WTC11 (cell line): ENCODE measurements around the gene DCLK1. TPM values are rescaled to one million over a fixed set of nuclear protein-coding genes. Genes with fewer than 3 reads are reported as not detected.

Experiments
- ATAC-seq: fragments of 200-7000 bp; cut with Tn5 transposase; 2 replicates; pipeline ENCODE4 v1.10.0; 2021; ENCODE audit warnings: mild to moderate bottlenecking, moderate library complexity
- CTCF ChIA-PET: fragments of 300-600 bp; sonication (Branson Sonifier 250); formaldehyde crosslinking; loops from one replicate; lab custom pipeline; 2021; ENCODE audit warnings: antibody characterized with exemption; lab: Charles Lee
- POLR2A ChIA-PET: fragments of 350-600 bp; sonication (Branson Sonifier 250); formaldehyde crosslinking; loops from one replicate; lab custom pipeline; 2021; ENCODE audit warnings: antibody characterized with exemption; lab: Charles Lee
- DNase-seq: peaks from one replicate; pipeline ENCODE4 v3.0.0; 2021; ENCODE audit warnings: low spot score
- H3K27ac Mint-ChIP-seq: 2 replicates; pipeline ENCODE4 v1.8.0; 2021; ENCODE audit warnings: mixed read lengths
- H3K27me3 Mint-ChIP-seq: 2 replicates; pipeline ENCODE4 v1.8.0; 2021; ENCODE audit warnings: low read depth, mild to moderate bottlenecking, moderate library complexity, mixed read lengths
- H3K36me3 Mint-ChIP-seq: 2 replicates; pipeline ENCODE4 v1.8.0; 2021; ENCODE audit warnings: mixed read lengths
- H3K4me1 Mint-ChIP-seq: 2 replicates; pipeline ENCODE4 v1.8.0; 2022; ENCODE audit warnings: mixed read lengths
- H3K4me3 Mint-ChIP-seq: 2 replicates; pipeline ENCODE4 v1.8.0; 2021; ENCODE audit warnings: mild to moderate bottlenecking, moderate library complexity, mixed read lengths
- H3K9me3 Mint-ChIP-seq: 2 replicates; pipeline ENCODE4 v1.8.0; 2021; ENCODE audit warnings: mixed read lengths
- ARID4B ChIP-seq: sonication (generic); formaldehyde crosslinking; IDR thresholded peaks from 2 replicates; pipeline ENCODE4 v1.8.0; 2023; ENCODE audit warnings: missing genetic modification reagents, mild to moderate bottlenecking, borderline replicate concordance
- ATF2 ChIP-seq: sonication (generic); formaldehyde crosslinking; IDR thresholded peaks from 2 replicates; pipeline ENCODE4 v1.8.1; 2022; ENCODE audit warnings: low read depth, missing genetic modification reagents, borderline replicate concordance
- ERG ChIP-seq: fragments of 250-450 bp; sonication (Bioruptor Pico); IDR thresholded peaks from 2 replicates; pipeline ENCODE4 v1.8.0; 2021; ENCODE audit warnings: mild to moderate bottlenecking
- FOXP1 ChIP-seq: sonication (generic); formaldehyde crosslinking; IDR thresholded peaks from 2 replicates; pipeline ENCODE4 v1.8.0; 2022; ENCODE audit warnings: missing genetic modification reagents, mild to moderate bottlenecking, moderate library complexity, borderline replicate concordance
- GRHL2 ChIP-seq: fragments of 250-450 bp; sonication (Bioruptor Pico); IDR thresholded peaks from 2 replicates; pipeline ENCODE4 v1.8.0; 2022; ENCODE audit warnings: mild to moderate bottlenecking, moderate library complexity; ENCODE audit not compliant: insufficient replicate concordance, severe bottlenecking
- MLX ChIP-seq: sonication (generic); formaldehyde crosslinking; IDR thresholded peaks from 2 replicates; pipeline ENCODE4 v1.8.1; 2023; ENCODE audit warnings: mild to moderate bottlenecking, missing genetic modification reagents, moderate library complexity
- NR3C1 ChIP-seq: sonication (generic); formaldehyde crosslinking; conservative IDR thresholded peaks from 2 replicates; pipeline ENCODE4 v1.8.1; 2023; ENCODE audit warnings: low read depth, mild to moderate bottlenecking, missing genetic modification reagents
- SP1 ChIP-seq: sonication (generic); formaldehyde crosslinking; conservative IDR thresholded peaks from 2 replicates; pipeline ENCODE4 v1.8.1; 2022; ENCODE audit warnings: missing genetic modification reagents
- TEAD1 ChIP-seq: sonication (generic); formaldehyde crosslinking; IDR thresholded peaks from 2 replicates; pipeline ENCODE4 v1.8.0; 2022; ENCODE audit warnings: mild to moderate bottlenecking, missing genetic modification reagents
- TEAD4 ChIP-seq: sonication (generic); formaldehyde crosslinking; IDR thresholded peaks from 2 replicates; pipeline ENCODE4 v1.8.0; 2022; ENCODE audit warnings: mild to moderate bottlenecking, missing genetic modification reagents
- ZNF219 ChIP-seq: sonication (generic); formaldehyde crosslinking; IDR thresholded peaks from 2 replicates; pipeline ENCODE4 v1.8.0; 2023; ENCODE audit warnings: missing genetic modification reagents, mild to moderate bottlenecking, borderline replicate concordance
- ZNF396 ChIP-seq: fragments of 250-450 bp; sonication (Bioruptor Pico); IDR thresholded peaks from 2 replicates; pipeline ENCODE4 v1.8.0; 2021; ENCODE audit warnings: mild to moderate bottlenecking, moderate library complexity, borderline replicate concordance
- ZNF416 ChIP-seq: fragments of 250-450 bp; sonication (Bioruptor Pico); IDR thresholded peaks from 2 replicates; pipeline ENCODE4 v1.9.0; 2021; ENCODE audit warnings: mild to moderate bottlenecking, inconsistent platforms
- total RNA-seq: library from RNA; stranded (reverse); gene quantifications from 3 replicates; pipeline ENCODE4 v1.2.3, GENCODE V29; 2021
- TF ChIP-seq, protein P1 (sequence below): fragments of 250-450 bp; sonication (Bioruptor Pico); IDR thresholded peaks from 2 replicates; pipeline ENCODE4 v1.9.0; 2021; ENCODE audit warnings: moderate library complexity, mild to moderate bottlenecking, inconsistent platforms, borderline replicate concordance
- TF ChIP-seq, protein P2 (sequence below): sonication (generic); formaldehyde crosslinking; IDR thresholded peaks from 2 replicates; pipeline ENCODE4 v1.8.1; 2023; ENCODE audit warnings: mild to moderate bottlenecking, missing genetic modification reagents
- TF ChIP-seq, protein P3 (sequence below): sonication (generic); formaldehyde crosslinking; IDR thresholded peaks from 2 replicates; pipeline ENCODE4 v1.8.0; 2022; ENCODE audit warnings: mild to moderate bottlenecking, missing genetic modification reagents
- TF ChIP-seq, protein P4 (sequence below): sonication (generic); formaldehyde crosslinking; IDR thresholded peaks from 2 replicates; pipeline ENCODE4 v1.8.1; 2022; ENCODE audit warnings: mild to moderate bottlenecking, moderate library complexity, missing genetic modification reagents
- TF ChIP-seq, protein P5 (sequence below): sonication (generic); formaldehyde crosslinking; IDR thresholded peaks from 2 replicates; pipeline ENCODE4 v1.8.0; 2023; ENCODE audit warnings: missing genetic modification reagents

Gene DCLK1
- total RNA-seq, 1 experiment from 2014 or later = 18.5 TPM

DNA sequence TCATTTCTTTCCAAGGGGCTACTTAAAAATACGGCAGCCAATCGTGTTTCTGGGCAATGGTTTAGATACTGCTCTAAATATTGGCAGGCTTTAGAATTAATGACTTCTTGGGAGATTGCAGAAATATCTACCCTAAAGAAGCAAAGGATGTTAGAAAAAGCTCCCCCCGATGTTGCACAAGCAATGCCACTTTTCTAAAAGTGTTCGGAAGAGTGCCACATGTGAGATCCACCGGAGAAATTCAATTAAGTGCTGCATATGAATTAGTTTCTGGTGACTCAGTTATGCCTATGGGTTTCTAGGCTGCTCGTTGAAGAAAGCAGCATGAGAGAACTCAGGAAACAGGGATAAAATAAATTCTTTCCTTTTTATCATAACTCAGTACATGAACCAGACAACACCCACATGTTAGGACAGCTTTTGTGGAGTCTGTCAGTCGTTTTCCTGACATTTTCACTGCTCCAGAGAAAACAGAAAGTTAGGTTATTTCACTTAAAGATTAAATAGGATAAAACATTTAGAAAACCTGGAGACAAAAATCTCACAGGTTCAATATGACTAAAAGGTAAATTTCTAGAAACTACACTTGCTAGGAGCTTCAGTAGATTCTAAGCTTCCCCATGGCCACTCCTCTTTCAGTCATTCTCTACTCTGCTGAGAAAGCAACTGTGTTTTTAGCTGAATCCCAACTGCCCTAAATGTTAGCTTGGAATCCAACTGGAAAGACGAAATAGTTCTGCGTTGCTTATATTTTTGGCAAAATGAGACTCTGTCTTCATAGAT lies 244.7 kb downstream of the DCLK1 start:
- Mint-ChIP-seq H3K4me3 (no peak overlapping the region), H3K9me3 (peaks cover 15% of the 10 kb centered on the region), H3K4me1 (peaks cover 12% of the 10 kb centered on the region), H3K27me3 (no peaks in the 10 kb centered on the region), H3K36me3 (no peaks in the 10 kb centered on the region), H3K27ac (no peak overlapping the region)
- DNase-seq (no peak), ATAC-seq (no peak)
- CTCF ChIA-PET = no interaction called here
- POLR2A ChIA-PET = no interaction called here
- TF ChIP-seq TEAD1 (CRISPR knock-in tag) (no peak), FOXP1 (CRISPR knock-in tag) (no peak), MLX (no peak), ZNF396 (CRISPR knock-in tag) (no peak), ZNF416 (CRISPR knock-in tag) (no peak), ARID4B (no peak), ERG (no peak), SP1 (CRISPR knock-in tag) (no peak), ZNF219 (CRISPR knock-in tag) (no peak)
- TF ChIP-seq, protein P1, sequence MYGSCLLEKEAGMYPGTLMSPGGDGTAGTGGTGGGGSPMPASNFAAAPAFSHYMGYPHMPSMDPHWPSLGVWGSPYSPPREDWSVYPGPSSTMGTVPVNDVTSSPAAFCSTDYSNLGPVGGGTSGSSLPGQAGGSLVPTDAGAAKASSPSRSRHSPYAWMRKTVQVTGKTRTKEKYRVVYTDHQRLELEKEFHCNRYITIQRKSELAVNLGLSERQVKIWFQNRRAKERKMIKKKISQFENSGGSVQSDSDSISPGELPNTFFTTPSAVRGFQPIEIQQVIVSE = no peak
- TF ChIP-seq, protein P2, sequence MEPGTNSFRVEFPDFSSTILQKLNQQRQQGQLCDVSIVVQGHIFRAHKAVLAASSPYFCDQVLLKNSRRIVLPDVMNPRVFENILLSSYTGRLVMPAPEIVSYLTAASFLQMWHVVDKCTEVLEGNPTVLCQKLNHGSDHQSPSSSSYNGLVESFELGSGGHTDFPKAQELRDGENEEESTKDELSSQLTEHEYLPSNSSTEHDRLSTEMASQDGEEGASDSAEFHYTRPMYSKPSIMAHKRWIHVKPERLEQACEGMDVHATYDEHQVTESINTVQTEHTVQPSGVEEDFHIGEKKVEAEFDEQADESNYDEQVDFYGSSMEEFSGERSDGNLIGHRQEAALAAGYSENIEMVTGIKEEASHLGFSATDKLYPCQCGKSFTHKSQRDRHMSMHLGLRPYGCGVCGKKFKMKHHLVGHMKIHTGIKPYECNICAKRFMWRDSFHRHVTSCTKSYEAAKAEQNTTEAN (CRISPR knock-in tag) = no peak
- TF ChIP-seq, protein P3, sequence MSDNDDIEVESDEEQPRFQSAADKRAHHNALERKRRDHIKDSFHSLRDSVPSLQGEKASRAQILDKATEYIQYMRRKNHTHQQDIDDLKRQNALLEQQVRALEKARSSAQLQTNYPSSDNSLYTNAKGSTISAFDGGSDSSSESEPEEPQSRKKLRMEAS (CRISPR knock-in tag) = no peak
- TF ChIP-seq, protein P4, sequence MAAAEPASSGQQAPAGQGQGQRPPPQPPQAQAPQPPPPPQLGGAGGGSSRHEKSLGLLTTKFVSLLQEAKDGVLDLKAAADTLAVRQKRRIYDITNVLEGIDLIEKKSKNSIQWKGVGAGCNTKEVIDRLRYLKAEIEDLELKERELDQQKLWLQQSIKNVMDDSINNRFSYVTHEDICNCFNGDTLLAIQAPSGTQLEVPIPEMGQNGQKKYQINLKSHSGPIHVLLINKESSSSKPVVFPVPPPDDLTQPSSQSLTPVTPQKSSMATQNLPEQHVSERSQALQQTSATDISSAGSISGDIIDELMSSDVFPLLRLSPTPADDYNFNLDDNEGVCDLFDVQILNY = no peak

DNA sequence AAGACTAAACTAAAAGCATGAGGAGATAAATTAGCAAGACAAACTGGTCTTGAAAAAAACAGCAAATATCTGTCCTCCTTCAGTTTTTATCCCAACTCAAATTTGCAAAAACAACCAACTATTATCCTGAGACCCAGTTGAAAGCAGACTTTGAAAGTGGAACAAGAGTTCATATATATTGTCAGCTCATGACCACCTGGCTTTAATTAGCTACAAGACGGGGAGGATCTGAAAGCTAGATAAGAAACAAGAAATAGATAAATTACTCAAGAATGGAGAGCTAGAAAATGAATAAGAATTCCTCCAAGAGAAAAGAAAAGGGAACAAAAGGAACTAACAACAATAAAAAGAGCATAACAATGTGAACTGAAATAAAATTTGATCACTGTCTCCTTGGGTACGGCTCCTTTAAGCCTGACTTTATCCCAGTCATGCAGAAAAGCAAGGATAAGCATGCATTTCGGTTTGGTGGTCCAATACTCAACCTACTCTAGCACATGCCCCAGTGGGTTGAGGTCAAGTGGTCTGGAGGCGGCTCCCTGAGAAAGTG lies 246.9 kb downstream of the DCLK1 start:
- Mint-ChIP-seq H3K27ac (no peak overlapping the region), H3K4me1 (peaks cover 12% of the 10 kb centered on the region), H3K4me3 (no peak overlapping the region), H3K27me3 (no peaks in the 10 kb centered on the region), H3K9me3 (peaks cover 16% of the 10 kb centered on the region), H3K36me3 (no peaks in the 10 kb centered on the region)
- ChIA-PET CTCF (no interaction called here), POLR2A (interaction anchor here (0.7 kb wide), 1 partner anchor 410 kb away, joined by 5 read pairs; no protein-coding TSS in a partner anchor)
- no peak for ATAC-seq
- no peak for DNase-seq
- TF ChIP-seq TEAD4 (CRISPR knock-in tag) (no peak), NR3C1 (no peak), ATF2 (CRISPR knock-in tag) (no peak), ZNF219 (CRISPR knock-in tag) (no peak), GRHL2 (no peak)
- TF ChIP-seq, protein P5, sequence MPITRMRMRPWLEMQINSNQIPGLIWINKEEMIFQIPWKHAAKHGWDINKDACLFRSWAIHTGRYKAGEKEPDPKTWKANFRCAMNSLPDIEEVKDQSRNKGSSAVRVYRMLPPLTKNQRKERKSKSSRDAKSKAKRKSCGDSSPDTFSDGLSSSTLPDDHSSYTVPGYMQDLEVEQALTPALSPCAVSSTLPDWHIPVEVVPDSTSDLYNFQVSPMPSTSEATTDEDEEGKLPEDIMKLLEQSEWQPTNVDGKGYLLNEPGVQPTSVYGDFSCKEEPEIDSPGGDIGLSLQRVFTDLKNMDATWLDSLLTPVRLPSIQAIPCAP = no peak
